OCI-LY7 (cell line): Measurements from ENCODE around the gene FITM1. TPM values are rescaled to one million over a fixed set of nuclear protein-coding genes. Genes with fewer than 3 reads are reported as not detected.

Source experiments
- BruUV-seq: library from RNA; stranded (reverse); fragments of 400-500 nt; replicated peaks from 2 replicates; lab custom pipeline; 2021; lab: Mats Ljungman, UMichigan
- CTCF ChIA-PET: fragments of 300-600 bp; sonication (Branson Sonifier 250); formaldehyde crosslinking; loops from one replicate; lab custom pipeline; 2022; ENCODE audit warnings: antibody characterized with exemption; ENCODE audit not compliant: unreplicated experiment; lab: Charles Lee
- POLR2A ChIA-PET: fragments of 300-600 bp; sonication (Branson Sonifier 250); formaldehyde crosslinking; loops from one replicate; lab custom pipeline; 2022; ENCODE audit warnings: antibody characterized with exemption; lab: Charles Lee
- DNase-seq: peaks from one replicate; pipeline ENCODE4 v3.0.0-alpha.2; 2015; ENCODE audit warnings: low spot score
- H2AFZ ChIP-seq: fragments of 200-600 bp; sonication (generic), shearing (Covaris generic); 2 replicates; pipeline ENCODE4 v1.6.1; 2014; ENCODE audit warnings: mild to moderate bottlenecking, antibody characterized with exemption, low read length, moderate library complexity
- H3K27ac ChIP-seq: fragments of 200-600 bp; sonication (generic); 2 replicates; pipeline ENCODE4 v1.5.1; 2014; ENCODE audit warnings: mixed run types, low read depth, mild to moderate bottlenecking, moderate library complexity, low read length, inconsistent platforms; ENCODE audit not compliant: poor library complexity, severe bottlenecking
- H3K36me3 ChIP-seq: fragments of 200-600 bp; sonication (generic); 2 replicates; pipeline ENCODE4 v1.6.1; 2014; ENCODE audit warnings: mild to moderate bottlenecking, antibody characterized with exemption, low read length, moderate library complexity, mixed read lengths; ENCODE audit not compliant: insufficient read depth
- H3K4me1 ChIP-seq: fragments of 200-600 bp; sonication (generic); 2 replicates; pipeline ENCODE4 v1.5.1; 2014; ENCODE audit warnings: mild to moderate bottlenecking, low read length; ENCODE audit not compliant: insufficient read depth, poor library complexity, severe bottlenecking
- H3K4me2 ChIP-seq: fragments of 200-600 bp; sonication (generic); 2 replicates; pipeline ENCODE4 v1.6.1; 2014; ENCODE audit warnings: mild to moderate bottlenecking, low read length
- H3K4me3 ChIP-seq: fragments of 200-600 bp; sonication (generic); 2 replicates; pipeline ENCODE4 v1.5.1; 2014; ENCODE audit warnings: mild to moderate bottlenecking, low read depth, low read length; ENCODE audit not compliant: poor library complexity, severe bottlenecking
- H3K79me2 ChIP-seq: fragments of 200-600 bp; sonication (generic); 2 replicates; pipeline ENCODE4 v1.6.1; 2016; ENCODE audit warnings: low read depth, mild to moderate bottlenecking, low read length, moderate library complexity, mixed read lengths; ENCODE audit not compliant: insufficient read depth
- H3K9me2 ChIP-seq: fragments of 200-600 bp; sonication (generic); 2 replicates; pipeline ENCODE4 v1.6.1; 2016; ENCODE audit warnings: mild to moderate bottlenecking, low read length, mixed read lengths; ENCODE audit not compliant: insufficient read depth
- H3K9me3 ChIP-seq: fragments of 200-600 bp; sonication (generic); 2 replicates; pipeline ENCODE4 v1.6.1; 2014; ENCODE audit warnings: mild to moderate bottlenecking, mixed run types, low read length, mixed read lengths
- H4K20me1 ChIP-seq: fragments of 200-600 bp; sonication (generic); 2 replicates; pipeline ENCODE4 v1.6.1; 2014; ENCODE audit warnings: mild to moderate bottlenecking, antibody characterized with exemption, low read length, moderate library complexity, mixed read lengths; ENCODE audit not compliant: insufficient read depth
- CTCF ChIP-seq: fragments of 200-600 bp; sonication (generic); conservative IDR thresholded peaks from 2 replicates; pipeline ENCODE4 v1.5.1; 2014; ENCODE audit warnings: mild to moderate bottlenecking, antibody characterized with exemption, low read length, moderate library complexity, mixed read lengths
- EZH2phosphoT487 ChIP-seq: fragments of 200-600 bp; sonication (generic); IDR thresholded peaks from 2 replicates; pipeline ENCODE4 v1.6.1; 2018; ENCODE audit warnings: low read depth, borderline replicate concordance, mild to moderate bottlenecking, mixed run types, antibody characterized with exemption, low read length, moderate library complexity, mixed read lengths
- intact Hi-C: fragments of 100-400 bp; cut with micrococcal nuclease; formaldehyde crosslinking; loops from one replicate; pipeline ENCODE4 v1.10.0; 2022; ENCODE audit not compliant: unreplicated experiment
- total RNA-seq, 2 experiments: library from RNA; depleted of rRNA in 1 of 2; stranded (reverse); fragments of >200 nt in 1 of 2; shearing (Covaris generic) in 1 of 2; gene quantifications; 2 replicates each; pipeline ENCODE4 v1.2.3, GENCODE V29; 2014 to 2022

Gene FITM1
- total RNA-seq, 2 experiments from 2014 or later = 0.28 to 0.97 TPM

- Histone ChIP-seq H3K9me3 (no peaks in the 10 kb centered on the region), H3K79me2 (no peaks in the 10 kb centered on the region), H3K4me2 (no peak overlapping the region), H4K20me1 (no peaks in the 10 kb centered on the region), H3K36me3 (no peaks in the 10 kb centered on the region; the same call in 1 of the 2 replicates), H3K4me3 (no peak overlapping the region), H2AFZ (no peak overlapping the region), H3K27ac (no peak overlapping the region), H3K9me2 (no peaks in the 10 kb centered on the region), H3K4me1 (peaks cover 18% of the 10 kb centered on the region)
- ChIA-PET POLR2A (no interaction called here), CTCF (interaction anchor here (0.6 kb wide), 1 partner anchor 10 kb away, joined by 3 read pairs; no protein-coding TSS in a partner anchor)
- intact Hi-C loops = no loop called here
- TF ChIP-seq CTCF (no peak), EZH2phosphoT487 (no peak)
- BruUV-seq = no TSS peak
- DNase-seq = no peak
Measured at GRCh38 chr14:24098229-24098926, 32.1 kb upstream of the FITM1 start.

- TF ChIP-seq EZH2phosphoT487 (no peak), CTCF (no peak)
- no peak for DNase-seq
- Histone ChIP-seq H3K36me3 (peaks cover 6% of the 10 kb centered on the region), H3K79me2 (no peaks in the 10 kb centered on the region), H3K9me3 (no peaks in the 10 kb centered on the region), H3K4me3 (no peak overlapping the region), H3K4me2 (no peak overlapping the region), H4K20me1 (no peaks in the 10 kb centered on the region), H3K4me1 (peaks cover 13% of the 10 kb centered on the region), H3K27ac (no peak overlapping the region), H2AFZ (no peak overlapping the region), H3K9me2 (no peaks in the 10 kb centered on the region)
- POLR2A ChIA-PET = no interaction called here
- intact Hi-C loops = no loop called here
- CTCF ChIA-PET = no interaction called here
- BruUV-seq = no TSS peak
Measured at GRCh38 chr14:24098927-24099813, 31.3 kb upstream of the FITM1 start.
